Thyroid gland (tissue), 4 donors: ENCODE data around the gene C10orf67.

Experiments
- POLR2A ChIP-seq, 2 donors: fragments of 450-650 bp; IDR thresholded peaks; one replicate each; pipeline ENCODE4 v1.6.1; 2017; ENCODE audit warnings: antibody characterized with exemption in 2 of 2, mild to moderate bottlenecking in 2 of 2, moderate library complexity in 1 of 2
- TF ChIP-seq, protein P1 (sequence below), 6 experiments: fragments of 200-600 bp in 3 of 6; fragments of 450-650 bp in 3 of 6; sonication (generic) in 3 of 6; IDR thresholded peaks; one replicate each; pipeline ENCODE4 v1.5.1; 2016 to 2019; ENCODE audit warnings: antibody characterized with exemption in 6 of 6, mild to moderate bottlenecking in 2 of 6, inconsistent platforms in 1 of 6, moderate library complexity in 1 of 6

DNA sequence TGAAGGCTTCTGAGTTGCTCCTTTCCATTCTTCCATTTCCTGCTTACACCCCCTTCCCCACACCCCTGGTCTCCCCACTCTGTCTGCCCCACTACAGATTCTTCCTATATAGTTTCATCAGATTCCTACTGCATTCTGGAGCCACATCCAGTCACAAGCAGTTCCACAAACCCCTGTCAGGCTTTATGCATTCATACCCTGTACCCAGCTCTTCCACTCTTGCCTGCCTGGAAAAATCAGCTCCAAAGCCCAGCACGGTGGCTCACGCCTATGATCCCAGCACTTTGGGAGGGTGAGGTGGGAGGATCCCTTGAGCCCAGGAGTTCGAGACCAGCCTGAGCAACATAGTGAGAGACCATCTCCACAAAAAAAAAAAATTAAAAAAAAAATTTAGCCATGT is 60.4 kb downstream of the C10orf67 start:
- TF ChIP-seq, protein P1, sequence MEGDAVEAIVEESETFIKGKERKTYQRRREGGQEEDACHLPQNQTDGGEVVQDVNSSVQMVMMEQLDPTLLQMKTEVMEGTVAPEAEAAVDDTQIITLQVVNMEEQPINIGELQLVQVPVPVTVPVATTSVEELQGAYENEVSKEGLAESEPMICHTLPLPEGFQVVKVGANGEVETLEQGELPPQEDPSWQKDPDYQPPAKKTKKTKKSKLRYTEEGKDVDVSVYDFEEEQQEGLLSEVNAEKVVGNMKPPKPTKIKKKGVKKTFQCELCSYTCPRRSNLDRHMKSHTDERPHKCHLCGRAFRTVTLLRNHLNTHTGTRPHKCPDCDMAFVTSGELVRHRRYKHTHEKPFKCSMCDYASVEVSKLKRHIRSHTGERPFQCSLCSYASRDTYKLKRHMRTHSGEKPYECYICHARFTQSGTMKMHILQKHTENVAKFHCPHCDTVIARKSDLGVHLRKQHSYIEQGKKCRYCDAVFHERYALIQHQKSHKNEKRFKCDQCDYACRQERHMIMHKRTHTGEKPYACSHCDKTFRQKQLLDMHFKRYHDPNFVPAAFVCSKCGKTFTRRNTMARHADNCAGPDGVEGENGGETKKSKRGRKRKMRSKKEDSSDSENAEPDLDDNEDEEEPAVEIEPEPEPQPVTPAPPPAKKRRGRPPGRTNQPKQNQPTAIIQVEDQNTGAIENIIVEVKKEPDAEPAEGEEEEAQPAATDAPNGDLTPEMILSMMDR (IDR thresholded peaks at IDR 0.05): no peak
- TF ChIP-seq POLR2A (IDR thresholded peaks at IDR 0.05): no peak
